HG03432 (cell line): ENCODE results near the gene MTHFSD.

ENCODE experiments used
- ATAC-seq: cut with Tn5 transposase; IDR thresholded peaks from one replicate; pipeline ENCODE4 v1.9.1; 2021; ENCODE audit warnings: mild to moderate bottlenecking, moderate library complexity; ENCODE audit not compliant: unreplicated experiment

MTHFSD gene

GRCh38 chr16:86531191-86531545 lies 23.9 kb downstream of the MTHFSD start:
- no peak for ATAC-seq

GRCh38 chr16:86530251-86531190 lies 24.5 kb downstream of the MTHFSD start:
- ATAC-seq: no peak

- ATAC-seq: no peak
These were observed 25.9 kb downstream of the MTHFSD start for GRCh38 chr16:86529160-86529559.

- no peak for ATAC-seq
These were observed 26.7 kb downstream of the MTHFSD start for GRCh38 chr16:86528061-86528929.

GRCh38 chr16:86527366-86527765 lies 27.7 kb downstream of the MTHFSD start:
- ATAC-seq: no peak

- no peak for ATAC-seq
These were observed 29.3 kb downstream of the MTHFSD start for GRCh38 chr16:86525696-86526095.

GRCh38 chr16:86524029-86524428 lies 31.0 kb downstream of the MTHFSD start:
- no peak for ATAC-seq

GRCh38 chr16:86523166-86523740 lies 31.8 kb downstream of the MTHFSD start:
- ATAC-seq: no peak

GRCh38 chr16:86522634-86523033 lies 32.4 kb downstream of the MTHFSD start:
- ATAC-seq: no peak

GRCh38 chr16:86521236-86522197 lies 33.5 kb downstream of the MTHFSD start:
- no peak for ATAC-seq

- no peak for ATAC-seq
These were observed 34.5 kb downstream of the MTHFSD start for GRCh38 chr16:86520317-86521210.

GRCh38 chr16:86519649-86520316 lies 35.3 kb downstream of the MTHFSD start:
- no peak for ATAC-seq

- ATAC-seq: no peak
These were observed 35.9 kb downstream of the MTHFSD start for GRCh38 chr16:86519007-86519648.

GRCh38 chr16:86517652-86518258 lies 37.3 kb downstream of the MTHFSD start:
- no peak for ATAC-seq

- ATAC-seq: no peak
These were observed 38.0 kb downstream of the MTHFSD start for GRCh38 chr16:86517033-86517432.

- ATAC-seq: no peak
These were observed 38.4 kb downstream of the MTHFSD start for GRCh38 chr16:86516623-86517003.

- ATAC-seq: no peak
These were observed 39.0 kb downstream of the MTHFSD start for GRCh38 chr16:86515777-86516622.
